Amygdala (tissue), 56 donors: ENCODE results near the gene USP49.

Source experiments
- DNase-seq, 56 donors: peaks; one replicate each; lab custom pipeline; 2025; lab: John Stamatoyannopoulos, UW

USP49 gene

DNA sequence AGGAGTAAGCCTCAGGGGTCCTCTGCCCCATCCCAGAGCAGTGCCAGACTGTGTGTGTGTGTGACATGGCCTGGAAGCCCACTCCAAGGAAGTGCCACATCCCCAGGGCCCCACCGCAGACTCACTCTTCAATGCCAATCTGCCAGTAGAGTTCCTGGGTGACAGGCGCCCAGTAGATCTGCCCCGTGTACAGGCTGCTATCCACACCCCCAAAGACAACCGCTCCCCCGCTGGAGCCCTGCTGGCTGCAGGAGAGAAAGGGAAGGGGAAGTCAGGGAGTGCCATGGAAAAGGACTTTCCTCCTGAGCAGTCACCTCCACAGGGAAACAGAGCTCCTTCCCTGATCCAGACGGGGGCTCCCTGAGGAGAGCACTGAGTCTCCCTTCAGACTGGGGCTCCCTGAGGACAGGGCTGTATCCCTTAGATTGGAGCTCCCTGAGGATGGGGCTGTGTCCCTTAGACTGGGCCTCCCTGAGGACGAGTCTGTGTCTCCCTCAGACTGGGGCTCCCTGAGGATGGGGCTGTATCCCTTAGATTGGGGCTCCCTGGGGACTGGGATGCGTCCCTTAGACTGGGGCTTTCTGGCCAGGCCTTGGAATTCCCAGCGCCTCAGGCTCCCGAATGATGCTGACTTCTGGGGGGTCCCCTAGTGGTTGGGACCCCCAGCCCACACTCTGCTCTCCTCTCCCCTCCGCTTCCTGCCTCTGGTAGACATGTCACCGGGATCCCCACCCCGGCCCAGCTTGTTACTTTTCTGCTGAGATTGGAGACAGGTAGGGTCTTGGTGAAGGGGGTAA is 154.6 kb downstream of the USP49 start:
- DNase-seq: no peak
